Stimulated activated CD8-positive, alpha-beta memory T cell treated with anti-CD3 and anti-CD28 coated beads, Interleukin-4, amount 100 ng/mL, for 24 hours (primary cell): ENCODE data around the gene AGXT.

Experiments used
- DNase-seq: peaks from one replicate; pipeline ENCODE4 v3.0.0-alpha.2; 2020; ENCODE audit warnings: low read depth

AGXT gene

DNA sequence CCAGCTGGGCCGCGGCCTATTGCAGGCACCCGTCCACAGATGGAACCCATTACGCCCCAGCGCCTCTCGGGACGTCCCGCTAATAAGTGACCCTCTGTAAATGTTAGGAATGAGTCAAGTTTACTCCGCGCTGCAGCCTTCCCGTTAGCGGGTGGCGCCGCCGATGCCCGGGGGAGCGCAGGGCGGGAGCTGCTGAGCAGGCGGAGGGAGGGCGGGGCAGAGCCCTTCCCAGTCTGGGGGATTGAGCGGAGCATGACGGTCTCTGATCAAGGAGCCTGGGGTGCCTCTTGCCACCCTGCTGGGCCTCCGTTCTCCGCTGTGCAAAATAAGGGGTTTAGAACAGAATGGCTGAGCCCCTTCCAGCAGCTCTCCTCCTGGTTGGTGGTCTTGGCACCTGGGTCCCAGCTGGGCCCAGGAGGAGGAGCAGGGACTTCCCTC is 48.0 kb downstream of the AGXT start:
- no peak for DNase-seq

DNA sequence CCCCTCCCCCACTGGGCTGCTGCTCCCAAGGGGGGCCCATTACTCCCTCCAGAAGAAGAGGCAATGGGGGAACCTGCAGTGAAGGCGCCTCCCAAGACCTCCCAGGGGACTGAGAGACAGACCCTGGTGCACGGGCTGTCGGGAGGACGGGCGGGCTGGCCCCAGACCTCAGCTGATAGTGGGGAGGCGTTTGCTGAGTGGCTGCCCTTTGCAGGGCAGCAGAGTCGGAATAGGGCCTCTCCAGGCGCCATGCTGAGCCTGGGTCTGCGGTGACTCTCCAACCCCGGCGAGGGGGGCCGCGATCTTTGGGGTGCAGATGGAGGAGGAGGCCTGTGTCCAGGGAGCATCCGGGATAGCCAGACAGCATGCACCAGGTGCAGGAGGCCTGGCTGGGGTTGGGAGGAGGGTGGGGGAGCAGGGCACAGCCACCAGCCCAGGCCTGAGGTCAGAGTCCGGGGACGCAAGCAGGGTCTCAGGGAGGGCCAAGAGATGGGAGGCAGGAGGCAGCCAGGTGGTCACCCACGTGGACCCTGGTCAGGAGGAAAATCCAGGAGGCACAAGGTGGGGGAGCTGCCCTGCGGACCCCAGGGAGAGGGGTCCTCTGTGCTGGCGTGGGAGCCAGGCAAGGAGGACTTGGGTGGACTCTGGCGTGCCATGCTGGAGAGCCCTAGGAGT is 48.5 kb downstream of the AGXT start:
- DNase-seq: no peak

DNA sequence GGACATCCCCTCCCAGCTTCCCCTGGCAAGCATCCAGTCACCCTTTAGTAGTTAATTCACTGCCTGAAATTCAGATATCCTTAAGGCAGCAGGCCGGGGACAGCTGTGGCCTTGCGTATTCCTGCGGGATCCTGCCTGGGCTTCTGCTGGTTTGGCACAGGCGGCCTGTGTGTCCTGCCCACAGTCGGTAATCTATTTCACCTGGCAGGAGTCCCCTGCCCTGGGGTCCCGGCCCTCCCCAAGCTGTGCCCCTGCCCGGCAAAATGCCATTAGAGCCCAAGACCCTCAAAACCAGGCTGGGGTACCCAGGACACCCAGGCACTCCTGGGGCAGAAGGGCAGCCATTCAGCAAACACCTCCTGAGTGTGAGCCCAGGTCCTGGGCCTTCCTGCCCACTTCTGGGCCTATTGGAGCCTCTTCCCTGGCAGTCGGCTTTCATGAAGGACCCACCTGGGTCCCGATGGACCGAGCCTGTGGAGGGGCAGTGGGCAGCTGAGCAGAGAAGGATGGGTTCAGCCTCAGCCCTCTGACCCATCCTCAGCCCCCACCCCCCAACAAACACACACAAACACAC is 49.1 kb downstream of the AGXT start:
- DNase-seq: no peak

DNA sequence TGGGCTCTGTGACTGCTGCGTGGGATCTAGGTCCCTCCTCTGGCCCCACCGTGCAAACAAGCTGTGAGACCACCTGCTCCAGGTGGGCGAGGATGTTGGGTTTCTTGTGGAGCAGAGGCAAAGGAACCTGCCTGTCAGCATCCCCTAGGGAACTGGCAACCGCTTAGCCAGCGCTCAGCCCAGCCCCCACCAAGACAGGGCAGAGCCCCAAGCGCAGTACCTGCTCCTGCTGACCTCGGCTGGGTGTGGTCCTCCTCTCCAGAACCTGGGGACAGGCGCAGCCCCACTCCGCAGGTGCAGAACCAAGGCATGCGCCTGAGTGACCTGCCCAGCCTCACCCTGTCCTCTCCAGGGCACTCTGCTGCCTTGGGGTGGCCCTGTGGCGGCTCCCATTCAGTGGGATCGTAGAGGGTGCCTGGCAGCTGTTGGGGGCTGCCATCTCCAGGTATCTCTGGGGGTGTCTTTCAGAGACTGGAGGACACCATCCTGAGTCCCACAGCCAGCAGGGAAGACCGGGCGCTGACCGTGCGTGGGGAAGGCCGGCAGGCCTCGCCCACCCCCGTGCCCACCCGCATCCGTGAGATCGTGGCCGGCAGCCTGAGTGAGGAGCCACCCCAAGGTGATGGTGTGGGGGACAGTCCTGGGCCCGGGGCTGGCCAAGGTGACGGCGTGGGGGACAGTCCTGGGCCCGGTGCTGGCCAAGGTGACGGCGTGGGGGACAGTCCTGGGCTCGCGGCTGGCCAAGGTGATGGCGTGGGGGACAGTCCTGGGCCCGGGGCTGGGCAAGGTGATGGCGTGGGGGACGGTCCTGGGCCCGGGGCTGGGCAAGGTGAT is 49.9 kb downstream of the AGXT start:
- DNase-seq: no peak

DNA sequence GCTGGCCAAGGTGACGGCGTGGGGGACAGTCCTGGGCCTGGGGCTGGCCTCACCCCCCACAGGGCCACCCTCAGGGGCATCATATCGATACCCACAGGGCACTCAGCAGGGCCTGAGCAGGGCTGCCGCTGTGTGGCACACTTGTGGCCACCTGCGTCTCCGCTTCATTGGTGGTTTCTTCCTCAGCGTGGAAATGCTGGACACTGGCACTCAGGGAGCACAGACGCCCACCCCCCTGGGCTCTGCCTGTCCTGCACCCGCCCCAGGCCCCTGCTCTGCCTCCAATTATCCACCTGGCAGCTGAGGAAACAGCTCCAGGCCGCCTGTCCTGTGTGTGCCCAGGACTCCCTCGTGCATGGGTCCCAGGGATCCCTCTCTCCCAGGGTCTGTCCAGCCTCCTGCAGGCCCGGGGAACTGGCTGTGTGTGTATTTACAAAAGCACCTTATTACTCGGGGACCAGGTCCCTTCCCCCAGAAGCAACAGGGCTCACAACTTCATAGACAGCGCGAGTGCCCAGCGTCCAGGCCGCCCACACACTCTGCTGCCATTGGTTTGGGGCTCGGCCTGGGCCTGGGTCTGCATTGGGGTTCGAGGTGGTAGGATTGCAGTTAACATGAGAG is 50.6 kb downstream of the AGXT start:
- DNase-seq: no peak

DNA sequence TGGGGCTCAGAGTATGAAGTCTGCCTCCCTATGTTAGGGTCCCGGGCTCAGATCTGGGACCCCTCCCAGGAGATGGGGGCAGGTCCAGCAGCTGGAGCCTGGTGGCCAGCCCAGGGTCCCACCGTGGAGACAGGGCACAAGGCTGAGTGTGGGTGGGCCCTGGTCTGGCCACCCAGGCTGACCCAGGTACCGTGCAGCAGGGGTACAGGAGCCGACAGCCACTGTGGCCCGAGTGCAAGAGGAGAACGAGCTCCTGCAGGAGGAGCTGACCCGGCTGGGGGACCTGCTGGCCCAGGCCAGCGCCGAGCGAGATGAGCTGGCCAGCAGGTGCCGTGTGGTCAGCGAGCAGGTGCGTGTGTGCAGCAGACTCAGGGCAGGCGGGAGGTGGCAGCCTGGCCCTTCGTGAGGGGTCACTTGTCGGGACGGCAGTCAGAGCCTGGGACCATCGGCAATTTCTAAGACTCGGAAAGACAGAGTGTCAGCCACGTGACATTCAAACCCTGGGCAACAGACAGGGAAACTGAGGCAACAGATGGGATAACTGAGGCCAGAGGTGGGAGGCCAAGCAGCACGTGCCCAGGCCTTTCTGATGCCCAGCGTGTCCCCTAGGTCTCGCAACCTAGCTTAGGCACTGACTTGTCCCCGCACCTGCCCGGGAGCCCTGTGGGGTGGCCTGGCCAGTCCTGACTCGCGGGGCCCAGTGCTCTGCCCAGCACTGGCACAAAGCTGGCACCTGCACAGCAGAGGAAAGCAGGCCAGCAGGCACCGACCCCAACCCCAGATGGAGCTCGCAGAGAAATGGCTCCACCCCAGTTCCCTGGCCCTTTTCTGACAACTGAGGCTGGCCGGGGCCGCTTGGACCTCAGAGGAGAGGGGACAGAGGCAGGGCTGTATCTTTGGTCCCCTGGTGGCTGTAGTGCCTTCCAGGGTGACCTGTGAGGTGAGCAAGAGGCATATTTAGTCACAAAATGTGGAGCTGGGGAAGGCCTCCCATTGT is 51.5 kb downstream of the AGXT start:
- no peak for DNase-seq

DNA sequence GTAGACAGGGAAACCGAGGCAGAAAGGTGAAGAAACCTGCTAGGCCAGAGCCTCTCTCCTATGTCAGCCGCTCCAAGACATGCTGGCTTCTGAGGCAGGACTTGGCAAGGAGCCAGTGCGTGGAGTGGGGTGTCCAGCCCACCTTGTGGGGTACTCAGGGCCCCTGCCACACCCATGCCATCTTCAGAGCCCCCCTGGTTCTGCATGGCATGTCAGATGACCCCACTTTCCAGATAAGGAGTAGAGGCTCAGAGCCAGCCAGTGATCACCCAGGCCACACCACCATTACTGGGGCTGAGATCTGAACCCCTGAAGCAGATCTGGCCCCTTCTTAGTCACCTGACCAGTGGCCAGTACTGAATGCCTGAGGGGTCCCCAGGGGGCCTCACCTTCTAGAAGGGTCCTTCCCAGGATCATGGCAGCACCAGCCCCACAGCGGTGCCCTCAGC is 52.2 kb downstream of the AGXT start:
- no peak for DNase-seq

DNA sequence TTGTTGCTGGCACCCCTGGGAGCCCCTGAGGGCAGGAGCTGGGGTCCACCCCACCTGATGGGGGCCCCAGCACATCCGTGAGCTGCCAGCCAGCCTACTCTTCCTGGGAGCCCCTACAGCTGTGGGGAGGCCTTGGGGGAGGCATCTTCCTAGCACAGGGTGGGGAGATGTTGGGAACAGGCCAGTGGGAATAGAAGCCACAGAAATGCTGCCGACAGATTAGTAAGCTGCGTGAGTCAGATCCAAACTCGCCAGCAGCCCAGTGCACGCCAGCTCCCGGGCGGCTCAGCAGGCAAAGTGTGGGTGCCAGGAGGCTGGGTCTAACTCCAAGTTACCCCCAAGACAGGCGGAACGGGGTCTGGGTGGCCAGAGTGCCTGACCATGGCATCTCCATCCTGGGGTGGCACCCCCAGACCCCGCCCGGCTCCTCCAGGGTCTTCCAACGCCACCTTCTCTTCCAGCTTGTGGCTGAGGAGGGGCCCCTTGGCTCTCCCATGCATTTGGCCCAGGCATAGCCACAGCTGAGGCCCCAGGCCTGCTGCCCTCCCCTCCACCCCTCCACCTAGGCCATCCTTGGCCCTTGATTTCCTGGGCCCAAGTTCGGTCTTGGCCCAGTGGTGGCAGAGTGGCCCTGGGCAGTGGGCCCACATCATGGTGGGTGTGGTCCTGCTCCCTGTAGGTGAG is 52.8 kb downstream of the AGXT start:
- no peak for DNase-seq

DNA sequence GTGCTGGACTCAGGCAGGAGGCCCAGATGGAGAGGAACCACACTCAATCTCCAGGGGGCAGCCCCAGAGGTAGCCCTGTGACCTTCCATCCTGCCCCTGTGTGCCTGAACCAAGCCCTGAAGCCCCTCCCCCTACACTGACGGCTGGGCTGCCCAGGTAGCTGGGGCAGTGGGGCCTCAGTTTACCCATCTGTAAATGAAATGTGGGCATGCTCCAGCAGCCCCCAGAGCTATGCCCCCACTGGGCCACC is 53.3 kb downstream of the AGXT start:
- DNase-seq: no peak

DNA sequence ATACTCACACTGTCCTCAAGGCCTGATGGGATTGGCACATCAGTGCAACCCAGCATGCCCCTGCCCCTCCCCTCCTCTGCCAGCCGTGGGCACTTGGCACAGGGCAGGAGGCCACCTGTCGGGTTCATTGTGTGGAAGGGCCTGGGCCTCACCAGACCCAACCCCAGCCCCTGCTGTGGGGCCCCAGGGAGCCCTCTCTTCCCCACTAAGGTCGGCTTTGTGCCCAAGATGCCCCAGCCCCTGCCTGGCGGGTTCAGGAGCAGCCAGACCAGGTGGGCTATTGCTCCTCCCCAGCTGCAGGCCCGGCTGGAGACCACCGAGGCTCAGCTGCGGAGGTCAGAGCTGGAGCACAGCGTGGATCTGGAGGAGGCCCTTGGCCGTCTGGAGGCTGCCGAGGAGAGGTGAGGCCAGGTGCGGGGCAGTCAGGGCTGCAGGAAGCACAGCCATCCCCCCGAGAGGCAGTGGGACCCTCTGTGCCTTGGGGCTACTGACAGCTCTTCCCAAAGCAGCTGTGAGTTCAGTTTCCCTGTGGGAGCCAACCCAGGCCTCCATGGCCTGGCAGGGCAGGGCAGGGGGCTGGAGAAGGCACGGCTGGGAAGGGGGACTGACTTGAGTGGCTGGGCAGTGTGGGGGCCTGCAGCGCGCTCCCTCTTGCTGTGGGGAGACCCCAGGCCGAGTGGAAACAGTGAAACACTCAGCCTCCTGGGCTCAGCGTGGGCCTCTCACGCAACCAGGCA is 53.8 kb downstream of the AGXT start:
- DNase-seq: no peak

DNA sequence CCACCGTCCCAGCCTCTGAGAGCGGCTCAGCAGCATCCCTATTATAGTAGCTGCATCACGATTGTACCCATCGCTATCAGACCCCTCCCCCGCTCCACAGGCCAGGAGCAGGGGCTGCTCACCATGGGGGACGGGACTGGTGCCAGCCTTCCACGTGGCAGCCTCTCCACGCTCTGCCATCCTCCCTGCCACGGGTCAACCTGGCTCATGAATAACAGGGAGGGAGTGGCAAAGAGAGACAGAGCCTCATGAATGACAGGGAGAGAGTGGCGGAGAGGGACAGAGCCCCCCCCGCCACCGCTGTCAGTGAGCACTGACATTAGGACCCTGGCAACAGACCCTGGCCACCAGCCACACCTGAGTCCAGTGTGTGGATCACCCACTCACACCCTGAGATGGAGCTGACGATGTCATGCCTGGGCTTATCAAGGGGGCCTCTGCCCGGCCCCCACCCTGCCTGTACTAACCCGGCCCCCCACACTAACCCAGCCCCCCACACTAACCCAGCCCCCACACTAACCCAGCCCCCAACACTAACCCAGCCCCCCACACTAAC is 54.4 kb downstream of the AGXT start:
- DNase-seq: no peak

DNA sequence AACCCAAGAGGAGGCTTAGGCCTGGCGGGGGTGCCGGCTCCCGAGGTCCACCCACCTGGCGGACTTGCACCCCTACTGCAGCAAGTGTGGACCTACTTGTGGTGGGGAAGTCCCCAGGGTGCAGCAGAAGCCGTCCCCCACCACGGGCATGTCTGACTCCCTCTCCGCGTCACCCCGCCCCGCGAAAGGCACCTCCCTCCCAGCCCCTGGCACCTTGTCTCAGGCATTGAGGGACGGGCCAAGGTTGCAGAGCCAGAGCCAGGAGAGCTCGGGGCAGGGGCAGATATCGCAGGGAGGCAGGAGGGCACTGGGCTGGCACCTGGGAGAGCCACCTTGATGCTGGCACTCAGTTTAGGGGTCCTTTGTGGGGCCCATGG is 56.6 kb downstream of the AGXT start:
- DNase-seq: no peak

DNA sequence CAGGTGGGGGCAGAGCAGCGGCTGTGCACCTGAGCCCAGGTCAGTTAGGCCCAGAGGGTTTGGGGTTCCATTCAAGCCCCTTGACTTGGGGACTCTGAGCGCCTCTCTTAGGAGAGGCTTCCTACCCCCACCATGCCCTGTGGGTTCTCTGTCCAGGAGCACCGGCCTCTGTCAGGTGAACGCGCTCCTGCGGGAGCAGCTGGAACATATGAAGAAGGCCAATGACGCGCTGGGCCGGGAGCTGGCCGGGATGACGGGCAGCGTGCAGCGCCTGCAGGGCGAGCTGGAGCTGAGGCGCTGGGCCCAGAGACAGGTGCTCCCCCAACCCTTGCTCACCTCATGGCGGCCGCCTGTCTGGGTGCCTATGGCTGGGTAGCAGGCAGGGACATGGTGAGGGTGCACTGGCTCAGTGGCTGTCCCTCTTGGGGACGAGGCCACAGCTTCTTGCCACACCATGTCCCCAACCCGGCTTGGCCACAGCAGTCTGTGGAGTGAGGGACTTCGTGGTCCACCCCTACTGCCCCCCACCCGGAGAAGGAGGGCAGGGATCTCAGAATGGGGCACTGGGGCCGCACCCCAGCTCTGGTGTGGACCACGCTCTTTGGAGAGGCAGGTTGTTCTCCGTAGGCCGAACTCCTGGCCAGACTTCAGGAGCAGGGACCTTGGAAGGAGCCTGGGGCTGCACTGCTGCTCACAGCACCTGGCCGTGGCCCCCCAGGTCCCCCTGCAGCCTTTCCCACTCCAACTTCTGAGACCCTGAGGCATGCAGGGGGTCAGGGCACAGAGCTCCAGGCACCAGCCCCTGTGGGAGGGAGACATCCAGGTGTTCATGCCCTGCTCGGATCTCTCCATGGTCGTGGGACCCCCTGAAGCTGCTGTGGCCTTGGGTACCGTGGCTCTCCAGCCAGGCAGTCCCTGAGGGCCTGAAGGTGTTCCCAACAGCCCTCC is 57.2 kb downstream of the AGXT start:
- DNase-seq: no peak

DNA sequence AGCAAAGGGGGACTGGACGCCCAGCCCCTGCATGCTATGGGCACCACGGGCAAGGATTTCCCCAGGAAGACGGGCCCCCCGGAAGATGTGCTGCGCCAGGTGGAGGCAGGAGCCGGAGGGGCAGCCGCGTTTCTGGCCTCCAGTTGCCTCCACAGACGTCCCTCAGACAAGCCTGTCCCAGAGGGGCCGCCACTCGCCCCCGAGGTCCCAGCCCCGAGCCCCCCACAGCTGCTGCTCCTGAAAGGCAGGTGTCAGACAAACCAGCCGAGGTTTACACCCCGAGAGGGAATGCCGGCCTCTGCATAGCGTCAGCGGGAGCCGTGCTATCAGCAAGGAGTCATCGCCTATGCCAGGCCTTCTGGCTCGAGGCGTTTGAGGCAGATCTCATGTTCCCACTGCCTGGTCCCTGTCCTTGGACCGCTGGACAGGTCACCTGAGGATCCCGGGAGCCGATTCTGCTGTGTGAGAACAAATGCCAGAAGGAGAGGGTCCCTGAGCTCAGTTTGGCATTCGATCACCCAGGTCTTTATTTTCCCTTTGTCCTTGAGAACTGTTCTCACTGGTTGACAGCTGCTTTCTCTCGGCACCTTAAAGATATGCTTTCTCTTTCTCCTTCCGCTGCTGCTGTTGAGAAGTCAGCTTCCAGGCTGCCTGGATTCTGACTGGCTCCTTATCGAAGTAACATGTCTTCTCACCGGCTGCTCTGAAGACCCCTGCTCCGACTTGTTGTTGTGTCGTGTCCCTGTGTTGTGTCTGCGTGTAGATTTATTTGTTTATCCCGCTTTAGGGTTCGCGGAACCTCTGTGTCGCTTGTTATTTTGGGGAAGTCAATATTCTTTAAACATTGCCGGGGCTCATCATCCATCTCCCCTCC is 58.1 kb downstream of the AGXT start:
- no peak for DNase-seq

DNA sequence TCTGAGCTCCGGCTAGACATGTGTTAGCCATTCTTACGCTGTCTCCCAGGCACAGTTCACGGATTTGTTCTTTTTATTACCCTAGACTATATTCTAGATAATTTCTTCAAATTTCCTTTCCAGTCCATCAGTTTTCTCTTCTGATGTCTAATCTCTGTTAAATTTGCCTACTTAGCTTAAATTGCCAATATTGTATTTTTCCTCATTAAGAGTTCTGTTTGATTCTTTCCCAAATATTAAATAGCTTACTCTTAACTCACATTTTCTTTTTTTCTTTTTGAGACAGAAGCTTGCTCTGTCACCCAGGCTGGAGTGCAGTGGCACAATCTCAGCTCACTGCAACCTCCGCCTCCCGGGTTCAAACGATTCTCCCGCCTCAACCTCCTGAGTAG is 58.8 kb downstream of the AGXT start:
- DNase-seq: no peak

DNA sequence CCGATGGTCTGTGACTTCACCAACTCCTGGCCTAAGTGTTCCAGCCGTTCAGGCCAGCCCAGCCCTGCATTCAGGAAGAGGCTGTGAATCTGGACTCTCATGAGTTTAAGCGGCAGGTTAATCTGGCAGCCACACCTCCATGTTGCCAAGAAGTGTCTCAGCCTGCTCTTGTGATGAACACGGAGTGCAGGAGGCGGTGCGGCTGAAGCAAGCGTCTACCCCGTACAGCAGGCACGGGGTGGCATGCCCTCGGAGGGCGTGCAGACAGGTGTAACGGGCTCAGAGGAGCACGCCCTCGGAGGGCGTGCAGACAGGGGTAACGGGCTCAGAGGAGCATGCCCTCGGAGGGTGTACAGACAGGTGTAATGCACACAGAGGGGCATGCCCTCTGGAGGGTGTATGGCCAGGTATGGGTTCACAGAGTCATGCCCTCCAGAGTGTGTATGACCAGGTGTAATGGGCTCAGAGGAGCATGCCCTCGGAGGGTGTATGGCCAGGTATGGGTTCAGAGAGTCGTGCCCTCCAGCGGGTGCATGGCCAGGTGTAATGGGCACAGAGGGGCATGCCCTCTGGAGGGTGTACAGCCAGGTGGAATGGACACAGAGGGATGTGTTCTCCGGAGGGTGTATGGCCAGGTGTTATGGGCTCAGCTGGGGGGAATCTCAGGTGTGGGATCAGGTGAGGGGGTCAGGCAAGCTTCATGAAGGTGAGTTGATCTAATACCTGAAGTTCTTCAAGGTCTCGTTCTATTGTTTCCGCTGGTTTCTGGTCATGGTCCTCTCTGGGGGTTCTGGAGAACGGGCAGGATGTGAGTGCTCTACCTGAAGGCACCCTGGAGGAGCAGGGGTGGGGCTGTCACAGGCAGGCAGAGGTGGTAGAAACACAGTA is 60.1 kb downstream of the AGXT start:
- no peak for DNase-seq
